Endothelial cell of umbilical vein (primary cell): ENCODE results near the gene KIF26A. TPM values are rescaled to one million over a fixed set of nuclear protein-coding genes. Genes with fewer than 3 reads are reported as not detected.

Source experiments
- BruUV-seq: library from RNA; stranded (reverse); fragments of 400-500 nt; replicated peaks from 2 replicates; lab custom pipeline; 2021; lab: Mats Ljungman, UMichigan
- CTCF ChIA-PET: fragments of 300-600, 350-600 bp; sonication (Branson Sonifier 250); formaldehyde crosslinking; loops from one replicate; lab custom pipeline; 2021; ENCODE audit warnings: antibody characterized with exemption, inconsistent platforms; lab: Charles Lee
- POLR2A ChIA-PET: fragments of 300-600, 350-600 bp; sonication (Branson Sonifier 250); formaldehyde crosslinking; loops from one replicate; lab custom pipeline; 2021; ENCODE audit warnings: antibody characterized with exemption, inconsistent platforms; lab: Charles Lee
- DNase-seq: peaks from one replicate; pipeline ENCODE4 v3.0.0-alpha.2; 2011; ENCODE audit warnings: low read depth, low spot score
- FAIRE-seq: peaks from 2 replicates; lab custom pipeline; 2011; peaks lifted over from hg19 to GRCh38; lab: Jason Lieb, UNC
- H2AFZ ChIP-seq: 2 replicates; pipeline ENCODE4 v1.6.0; 2012; ENCODE audit warnings: low read depth, low read length, control low read depth, inconsistent platforms
- H3K27ac ChIP-seq: 2 replicates; pipeline ENCODE4 v1.5.1; 2011; ENCODE audit warnings: low read depth, mild to moderate bottlenecking, control low read depth, low read length, moderate library complexity; ENCODE audit not compliant: insufficient read depth
- H3K27me3 ChIP-seq, 2 experiments: 2 replicates each; pipeline versions ENCODE4 v1.6.0 to v1.6.1; 2011; ENCODE audit warnings: low read length in 2 of 2, mixed read lengths in 1 of 2; ENCODE audit not compliant: control insufficient read depth in 2 of 2, insufficient read depth in 2 of 2
- H3K36me3 ChIP-seq, 2 experiments: 2 replicates in 1 of 2; 3 replicates in 1 of 2; pipeline ENCODE4 v1.5.1; 2011; ENCODE audit warnings: low read length in 2 of 2, mild to moderate bottlenecking in 1 of 2, moderate library complexity in 1 of 2; ENCODE audit not compliant: control insufficient read depth in 2 of 2, insufficient read depth in 2 of 2; ENCODE audit errors: extremely low read depth in 1 of 2
- H3K4me1 ChIP-seq: 3 replicates; pipeline ENCODE4 v1.5.1; 2011; ENCODE audit warnings: mild to moderate bottlenecking, low read length; ENCODE audit not compliant: control insufficient read depth, insufficient read depth; ENCODE audit errors: extremely low read depth
- H3K4me2 ChIP-seq: 2 replicates; pipeline ENCODE4 v1.6.1; 2011; ENCODE audit warnings: low read length, control low read depth, mixed read lengths; ENCODE audit not compliant: insufficient read depth
- H3K4me3 ChIP-seq, 3 experiments: fragments of 200-600 bp in 1 of 3; sonication (generic), shearing (Covaris generic) in 1 of 3; replicated peaks in 1 of 3; 2 replicates each; pipeline ENCODE4 v1.5.1; 2011 to 2016; ENCODE audit warnings: control low read depth in 3 of 3, low read length in 3 of 3, mild to moderate bottlenecking in 2 of 3, inconsistent platforms in 1 of 3, low read depth in 1 of 3, moderate library complexity in 1 of 3; ENCODE audit not compliant: insufficient read depth in 1 of 3
- H3K79me2 ChIP-seq: 2 replicates; pipeline ENCODE4 v1.6.0; 2012; ENCODE audit warnings: low read length, inconsistent platforms; ENCODE audit not compliant: control insufficient read depth, insufficient read depth
- H3K9ac ChIP-seq: replicated peaks from 2 replicates; pipeline ENCODE3; 2011; ENCODE audit warnings: low read length, control low read depth; ENCODE audit not compliant: insufficient read depth; ENCODE audit errors: extremely low read depth
- H3K9me1 ChIP-seq: replicated peaks from 3 replicates; pipeline ENCODE4 v1.6.0; 2011; ENCODE audit warnings: mild to moderate bottlenecking, low read length; ENCODE audit not compliant: control insufficient read depth, insufficient read depth; ENCODE audit errors: extremely low read depth
- H3K9me3 ChIP-seq: replicated peaks from 2 replicates; pipeline ENCODE4 v1.5.1; 2012; ENCODE audit warnings: low read length, inconsistent platforms; ENCODE audit not compliant: control insufficient read depth, insufficient read depth
- H4K20me1 ChIP-seq: replicated peaks from 2 replicates; pipeline ENCODE3; 2011; ENCODE audit warnings: mild to moderate bottlenecking, low read length; ENCODE audit not compliant: control insufficient read depth, insufficient read depth; ENCODE audit errors: extremely low read depth
- EZH2 ChIP-seq: IDR thresholded peaks from 2 replicates; pipeline ENCODE4 v1.6.1; 2012; ENCODE audit warnings: borderline replicate concordance, low read depth, mild to moderate bottlenecking, moderate library complexity, low read length, inconsistent platforms; ENCODE audit not compliant: severe bottlenecking
- FOS ChIP-seq: IDR thresholded peaks from 2 replicates; pipeline ENCODE4 v1.6.1; 2011; ENCODE audit warnings: mild to moderate bottlenecking, low read length, moderate library complexity, borderline replicate concordance; ENCODE audit not compliant: insufficient read depth
- GATA2 ChIP-seq: IDR thresholded peaks from 2 replicates; pipeline ENCODE4 v1.7.0; 2011; ENCODE audit warnings: low read depth, mild to moderate bottlenecking, moderate library complexity, mixed read lengths, low read length; ENCODE audit not compliant: insufficient read length, insufficient read depth
- JUN ChIP-seq: IDR thresholded peaks from 2 replicates; pipeline ENCODE4 v1.6.1; 2011; ENCODE audit warnings: borderline replicate concordance, low read depth; ENCODE audit not compliant: insufficient read length, insufficient read depth
- MYC ChIP-seq: IDR thresholded peaks from one replicate; pipeline ENCODE4 v1.6.1; 2011; ENCODE audit warnings: mild to moderate bottlenecking, low read depth, low read length
- POLR2A ChIP-seq: IDR thresholded peaks from 2 replicates; pipeline ENCODE4 v1.6.1; 2012; ENCODE audit warnings: low read depth, mild to moderate bottlenecking, control low read depth, low read length
- POLR2AphosphoS5 ChIP-seq: IDR thresholded peaks from 2 replicates; pipeline ENCODE4 v1.6.1; 2012; ENCODE audit warnings: low read depth, mild to moderate bottlenecking, control low read depth, low read length, moderate library complexity; ENCODE audit not compliant: insufficient read depth
- dilution Hi-C: fragments of 300-500 bp; cut with MboI; formaldehyde crosslinking; loops from one replicate; pipeline ENCODE4 v1.15.0; 2019; ENCODE audit warnings: low sequenced_read_pairs; ENCODE audit not compliant: extremely low pct_ligation_motif_present
- intact Hi-C: fragments of 100-400 bp; cut with micrococcal nuclease; formaldehyde crosslinking; loops from one replicate; pipeline ENCODE4 v1.10.0; 2022
- polyA plus RNA-seq, 4 experiments: library from polyadenylated mRNA; depleted of rRNA in 3 of 4; stranded (reverse) in 3 of 4; unstranded in 1 of 4; fragments of >200 nt; gene quantifications; 2 replicates each; pipeline versions ENCODE4 v1.2.1 to v1.2.3, GENCODE V29; 2011 to 2012; ENCODE audit warnings: missing spikeins in 1 of 4
- total RNA-seq: library from RNA; stranded (reverse); gene quantifications from 2 replicates; pipeline ENCODE4 v1.2.3, GENCODE V29; 2021
- TF ChIP-seq, protein P1 (sequence below), 2 donors: IDR thresholded peaks; 1 replicate in 1 of 2; 2 replicates in 1 of 2; pipeline ENCODE4 v1.5.1; 2011; ENCODE audit warnings: low read length in 2 of 2, mild to moderate bottlenecking in 2 of 2, moderate library complexity in 2 of 2, control low read depth in 1 of 2, inconsistent platforms in 1 of 2, low read depth in 1 of 2; ENCODE audit not compliant: insufficient read depth in 1 of 2; ENCODE audit errors: extremely low read depth in 1 of 2
- TF ChIP-seq, protein P2 (sequence below): IDR thresholded peaks from 2 replicates; pipeline ENCODE4 v1.6.1; 2011; ENCODE audit not compliant: insufficient read depth, insufficient read length

The KIF26A gene
- total and polyA plus RNA-seq, 2 donors (not counting 3 experiments of a cell fraction or from before 2014, with no cell fraction given): 3.6 to 10.7 TPM

DNA sequence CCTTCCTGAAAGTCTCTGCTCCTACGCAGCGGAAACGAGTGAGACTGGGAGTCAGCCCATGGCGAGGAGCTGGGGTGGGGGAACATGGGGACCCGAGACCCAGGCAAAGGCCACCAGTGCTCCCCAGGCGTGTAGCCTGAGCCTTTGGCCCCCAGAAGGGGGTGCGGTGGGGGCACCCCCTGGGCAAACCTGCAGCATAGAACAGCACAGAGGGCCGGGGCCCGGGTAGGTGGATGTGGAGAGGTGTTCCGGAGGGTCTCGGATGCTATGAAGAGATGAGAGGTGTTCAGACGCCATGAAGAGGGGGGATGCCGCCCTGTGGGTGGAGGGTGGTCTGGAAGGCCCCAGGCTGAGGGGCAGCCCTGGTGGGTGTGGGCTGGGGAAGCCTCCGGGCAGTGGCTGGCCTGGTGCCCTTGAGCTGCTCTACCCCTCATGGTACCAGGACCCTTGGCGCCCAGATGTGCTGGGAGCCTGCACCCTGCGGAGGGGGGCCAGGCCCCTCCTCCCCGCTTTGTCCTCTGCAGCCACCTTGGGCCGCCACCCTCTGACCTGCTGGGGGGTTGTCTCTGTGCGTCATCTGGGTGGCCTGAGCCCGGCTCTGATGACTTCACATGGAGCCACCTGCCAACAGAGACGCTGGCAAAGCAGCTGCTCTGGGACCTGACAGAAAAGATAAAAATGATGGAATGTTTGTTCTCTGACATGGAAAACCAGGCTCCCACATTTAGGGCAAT, 83.4 kb downstream of the KIF26A start:
- FAIRE-seq (no peak), DNase-seq (no peak)
- Histone ChIP-seq H2AFZ (no peak overlapping the region), H3K4me1 (no peaks in the 10 kb centered on the region), H3K4me2 (no peak overlapping the region), H3K4me3 (no peak overlapping the region), H3K27ac (no peak overlapping the region), H3K9ac (no peak overlapping the region), H3K9me1 (no peaks in the 10 kb centered on the region), H3K9me3 (no peaks in the 10 kb centered on the region), H4K20me1 (no peaks in the 10 kb centered on the region), H3K36me3 (no peaks in the 10 kb centered on the region), H3K27me3 (no peaks in the 10 kb centered on the region), H3K79me2 (no peaks in the 10 kb centered on the region)
- dilution Hi-C loops: no loop called here
- POLR2A ChIA-PET: no interaction called here
- TF ChIP-seq POLR2AphosphoS5: no peak
- TF ChIP-seq FOS: no peak
- TF ChIP-seq, protein P1, sequence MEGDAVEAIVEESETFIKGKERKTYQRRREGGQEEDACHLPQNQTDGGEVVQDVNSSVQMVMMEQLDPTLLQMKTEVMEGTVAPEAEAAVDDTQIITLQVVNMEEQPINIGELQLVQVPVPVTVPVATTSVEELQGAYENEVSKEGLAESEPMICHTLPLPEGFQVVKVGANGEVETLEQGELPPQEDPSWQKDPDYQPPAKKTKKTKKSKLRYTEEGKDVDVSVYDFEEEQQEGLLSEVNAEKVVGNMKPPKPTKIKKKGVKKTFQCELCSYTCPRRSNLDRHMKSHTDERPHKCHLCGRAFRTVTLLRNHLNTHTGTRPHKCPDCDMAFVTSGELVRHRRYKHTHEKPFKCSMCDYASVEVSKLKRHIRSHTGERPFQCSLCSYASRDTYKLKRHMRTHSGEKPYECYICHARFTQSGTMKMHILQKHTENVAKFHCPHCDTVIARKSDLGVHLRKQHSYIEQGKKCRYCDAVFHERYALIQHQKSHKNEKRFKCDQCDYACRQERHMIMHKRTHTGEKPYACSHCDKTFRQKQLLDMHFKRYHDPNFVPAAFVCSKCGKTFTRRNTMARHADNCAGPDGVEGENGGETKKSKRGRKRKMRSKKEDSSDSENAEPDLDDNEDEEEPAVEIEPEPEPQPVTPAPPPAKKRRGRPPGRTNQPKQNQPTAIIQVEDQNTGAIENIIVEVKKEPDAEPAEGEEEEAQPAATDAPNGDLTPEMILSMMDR (IDR thresholded peaks at IDR 0.05; ENCODE audit: extremely low read depth in 1 of 2, insufficient read depth in 1 of 2, low read depth in 1 of 2, low read length in 2 of 2): no peak
- no peak for TF ChIP-seq POLR2A
- TF ChIP-seq, protein P2, sequence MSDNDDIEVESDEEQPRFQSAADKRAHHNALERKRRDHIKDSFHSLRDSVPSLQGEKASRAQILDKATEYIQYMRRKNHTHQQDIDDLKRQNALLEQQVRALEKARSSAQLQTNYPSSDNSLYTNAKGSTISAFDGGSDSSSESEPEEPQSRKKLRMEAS: no peak
- no peak for TF ChIP-seq EZH2
- TF ChIP-seq GATA2: no peak
- no peak for TF ChIP-seq MYC
- no peak for TF ChIP-seq JUN
- no TSS peak for BruUV-seq
- CTCF ChIA-PET: no interaction called here
- intact Hi-C loops: loop anchor here (5.0 kb wide), 2 partner anchors 35 to 145 kb away; no protein-coding TSS in a partner anchor
